GM19463 (cell line): Measurements from ENCODE around the gene NOS1AP.

Source experiments
- ATAC-seq: cut with Tn5 transposase; IDR thresholded peaks from one replicate; pipeline ENCODE4 v1.9.1; 2021; ENCODE audit warnings: mild to moderate bottlenecking, moderate library complexity; ENCODE audit not compliant: unreplicated experiment

The NOS1AP gene

DNA sequence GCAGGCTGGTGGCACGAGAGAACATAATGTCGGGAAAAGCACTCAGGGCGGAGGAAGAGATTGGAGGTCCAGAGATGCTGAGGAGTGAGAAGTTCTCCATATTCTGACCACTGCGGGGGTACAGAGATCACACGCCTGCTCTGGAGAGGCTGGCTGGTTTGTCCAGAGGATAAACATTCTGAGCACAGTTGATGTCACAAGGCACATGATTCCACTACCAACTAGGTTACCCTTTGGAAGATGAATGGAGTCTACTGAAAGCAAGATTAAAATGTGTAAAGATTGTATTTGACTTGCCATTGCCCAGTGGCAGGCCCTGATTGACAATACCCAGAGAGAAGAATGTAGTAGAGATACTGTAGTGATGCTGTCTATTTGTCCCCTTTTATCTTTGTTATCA is 307.2 kb downstream of the NOS1AP start, which contains the start of gene SPATA46:
Gene SPATA46, minus strand, starts transcription at position 164 of the 400 bp plus-strand sequence. Its CDS starts 64 bp downstream, at position 100.
- ATAC-seq, result no peak

DNA sequence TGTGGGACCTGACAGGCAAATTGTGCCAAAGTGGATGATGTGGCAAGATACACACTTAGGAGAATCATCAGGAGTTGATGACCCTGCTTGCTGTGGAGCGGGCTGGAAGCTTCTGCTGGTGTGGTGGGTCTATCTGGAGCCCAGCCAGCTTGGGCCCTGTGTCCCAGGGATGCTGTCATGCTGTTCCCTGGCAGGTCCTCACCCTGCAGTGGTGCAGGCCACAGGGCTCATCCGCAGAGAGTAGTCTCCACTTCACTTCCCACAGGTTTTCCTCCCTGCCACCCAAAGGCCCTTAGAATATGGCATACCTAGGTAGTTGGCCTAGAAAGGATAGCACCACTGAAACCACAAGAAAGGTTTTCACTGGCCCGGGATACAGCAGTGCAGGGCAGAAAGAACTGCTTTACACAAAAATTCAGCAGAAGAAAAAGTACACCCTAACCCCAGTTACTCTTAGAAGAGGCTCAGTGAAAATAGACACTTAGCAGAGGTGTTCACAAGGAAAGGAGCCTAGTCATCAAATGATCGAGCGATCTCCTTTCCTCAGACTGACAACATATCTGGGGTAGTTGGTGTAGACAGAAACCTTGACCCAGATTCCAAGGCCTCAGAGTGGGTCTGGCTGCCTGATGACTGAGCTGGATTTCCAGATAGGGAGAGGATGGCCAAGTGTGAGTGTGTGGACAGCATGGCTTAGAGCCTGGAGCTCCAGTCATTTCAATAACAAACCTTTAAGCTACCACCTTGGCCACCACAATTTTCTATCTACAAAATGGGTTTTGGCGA is 310.8 kb downstream of the NOS1AP start:
- no peak for ATAC-seq

DNA sequence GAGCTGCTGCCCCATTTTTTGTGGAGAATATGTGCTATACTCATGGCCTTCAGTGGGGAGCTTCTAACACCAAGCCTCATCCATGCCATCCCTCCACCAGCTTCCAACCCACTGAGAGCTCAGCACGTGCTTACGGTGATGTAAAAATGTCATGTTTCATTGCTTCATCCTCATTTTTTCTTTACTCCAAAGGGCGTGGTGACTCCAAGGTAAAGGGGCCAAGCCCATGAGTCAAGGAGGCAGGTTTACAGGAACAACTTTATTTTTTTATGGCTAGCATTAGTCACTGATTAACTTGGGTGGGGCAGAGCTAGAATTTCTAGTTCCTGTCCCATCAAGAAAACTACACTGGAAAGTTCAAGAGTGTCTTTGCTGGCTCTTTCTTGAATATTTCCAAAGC is 311.9 kb downstream of the NOS1AP start, which contains the start of gene C1orf226:
Gene C1orf226, plus strand, starts transcription at position 346 of the 400 bp plus-strand sequence. CDS start 174 bp downstream, outside the sequence.
- ATAC-seq, result no peak

DNA sequence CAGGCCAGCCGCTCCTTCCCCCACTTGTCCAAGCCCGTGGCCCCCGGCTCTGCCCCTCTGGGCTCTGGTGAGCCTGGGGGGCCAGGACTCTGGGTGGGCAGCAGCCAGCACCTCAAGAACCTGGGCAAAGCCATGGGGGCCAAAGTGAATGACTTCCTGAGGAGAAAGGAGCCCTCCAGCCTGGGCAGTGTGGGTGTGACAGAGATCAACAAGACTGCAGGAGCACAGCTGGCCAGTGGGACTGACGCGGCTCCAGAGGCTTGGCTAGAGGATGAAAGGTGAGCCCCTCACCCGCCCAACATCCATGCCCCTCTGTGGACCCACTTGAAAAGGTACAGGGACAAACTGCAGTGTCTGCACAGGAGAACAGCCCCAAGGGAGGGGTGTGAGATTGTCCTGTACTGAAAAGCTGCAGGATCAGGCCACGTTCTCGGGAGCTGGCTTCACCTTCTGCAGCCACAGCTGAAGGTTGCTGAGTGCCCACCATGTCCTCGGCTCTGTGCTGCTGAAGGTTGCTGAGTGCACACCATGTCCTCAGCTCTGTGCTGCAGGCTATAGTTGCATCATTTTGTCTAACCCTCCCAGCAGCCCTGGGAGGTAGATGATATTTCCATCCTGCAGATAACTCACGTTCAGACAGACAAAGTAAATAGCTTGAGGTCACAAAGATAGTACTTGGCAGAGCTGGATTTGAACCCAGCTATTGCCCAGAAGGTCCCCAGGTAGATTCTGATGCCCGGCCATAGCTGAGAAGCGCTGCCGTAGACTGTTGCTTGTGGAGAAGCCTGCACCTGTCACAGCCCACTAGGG is 312.7 kb downstream of the NOS1AP start:
- ATAC-seq, result no peak

DNA sequence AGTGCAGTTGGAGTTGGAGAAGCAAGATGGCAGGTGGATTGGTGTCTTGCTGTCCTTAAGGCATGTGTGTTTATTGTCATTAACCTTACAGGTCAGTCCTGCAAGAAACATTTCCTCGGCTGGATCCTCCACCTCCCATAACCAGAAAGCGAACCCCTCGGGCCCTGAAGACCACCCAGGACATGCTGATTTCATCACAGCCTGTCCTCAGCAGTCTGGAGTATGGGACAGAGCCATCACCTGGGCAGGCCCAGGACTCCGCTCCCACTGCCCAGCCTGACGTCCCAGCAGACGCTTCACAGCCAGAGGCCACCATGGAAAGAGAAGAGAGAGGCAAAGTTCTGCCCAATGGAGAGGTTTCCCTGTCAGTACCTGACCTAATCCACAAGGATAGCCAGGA is 313.6 kb downstream of the NOS1AP start:
- no peak for ATAC-seq

DNA sequence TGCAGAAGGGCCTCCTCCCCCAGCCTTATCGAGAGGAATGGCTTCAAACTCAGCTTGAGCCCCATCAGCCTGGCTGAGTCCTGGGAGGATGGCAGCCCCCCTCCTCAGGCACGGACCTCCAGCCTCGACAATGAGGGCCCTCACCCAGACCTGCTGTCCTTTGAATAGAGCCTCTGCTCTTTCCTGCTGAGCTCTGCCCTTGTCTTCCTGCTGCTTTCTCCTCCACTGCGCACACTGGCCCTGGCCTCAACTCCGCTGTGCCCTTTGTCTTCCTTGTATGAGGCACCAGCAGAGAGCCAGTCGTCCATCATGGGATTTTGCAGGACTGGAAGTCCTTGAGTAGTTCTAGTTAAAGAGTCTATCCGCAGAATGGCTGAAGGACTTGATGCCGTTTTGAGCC is 314.0 kb downstream of the NOS1AP start:
- ATAC-seq, result no peak

DNA sequence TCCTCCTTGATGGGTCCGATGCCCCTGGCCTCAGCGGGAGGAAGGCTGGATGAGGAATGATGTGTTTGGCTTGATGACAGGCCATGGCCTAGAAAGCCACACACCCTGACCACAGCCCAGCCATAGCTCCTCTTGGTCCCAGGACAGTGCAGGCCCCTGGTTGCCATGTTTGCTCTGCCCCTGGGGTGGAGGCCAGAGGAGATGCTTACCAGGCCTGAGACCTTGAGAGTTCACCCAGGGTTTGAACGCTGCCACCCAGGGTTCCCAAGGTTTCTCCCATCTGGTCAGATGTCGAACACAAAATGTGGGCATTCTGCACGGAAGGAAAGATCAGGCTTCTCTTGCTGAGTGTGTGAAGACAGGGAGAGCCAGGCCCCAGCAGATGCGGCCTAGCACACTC is 314.6 kb downstream of the NOS1AP start:
- ATAC-seq, result no peak

DNA sequence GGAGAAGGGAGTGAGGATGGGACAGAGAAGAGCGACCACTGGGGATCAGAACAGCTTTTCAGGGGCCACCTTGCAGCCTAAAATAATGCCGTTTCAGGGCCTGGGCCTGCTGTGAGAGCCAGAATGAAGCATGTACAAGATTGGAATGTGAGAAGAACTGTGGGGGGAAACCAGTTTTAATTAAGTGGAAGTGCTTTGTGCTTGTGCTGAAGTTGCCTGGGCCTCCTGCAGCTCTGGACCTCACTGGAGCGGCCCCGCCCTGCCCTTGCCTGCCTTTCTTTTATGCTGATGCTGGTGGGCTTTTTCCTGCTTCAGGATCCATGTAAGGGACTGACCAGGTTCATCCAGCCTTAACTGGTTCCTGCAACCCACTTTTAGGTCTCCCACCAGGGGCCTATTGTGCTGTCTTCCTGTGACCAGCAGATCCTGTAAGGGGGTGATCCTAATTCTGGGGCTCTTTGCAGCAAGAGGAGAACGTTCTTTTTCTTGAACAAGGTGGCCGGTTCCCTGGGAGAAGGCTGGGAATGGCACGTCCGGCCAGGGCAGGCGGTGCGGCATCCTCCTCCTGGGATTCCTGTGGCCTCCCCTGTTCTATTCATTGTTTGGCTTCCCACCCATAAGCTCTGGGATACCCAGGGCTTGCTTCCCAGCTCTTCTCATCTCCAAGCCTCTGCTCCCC is 315.2 kb downstream of the NOS1AP start:
- ATAC-seq, result no peak

DNA sequence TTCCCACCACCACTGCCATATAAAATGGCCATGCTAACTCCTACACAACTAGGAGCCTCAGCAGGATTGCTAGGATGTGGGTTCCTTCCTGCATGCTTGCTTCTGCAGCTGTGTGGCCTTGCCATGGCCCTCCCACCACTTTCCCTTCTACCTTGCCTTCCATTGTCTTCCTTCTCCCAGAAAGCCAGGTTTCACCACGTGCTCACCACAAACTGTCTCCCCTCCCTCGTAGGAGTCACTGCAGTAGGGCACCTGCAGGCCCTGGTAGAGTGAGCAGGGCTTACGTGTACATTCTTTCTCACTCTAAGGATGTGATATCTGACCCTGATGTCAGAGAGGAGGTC is 315.8 kb downstream of the NOS1AP start:
- ATAC-seq, result no peak

DNA sequence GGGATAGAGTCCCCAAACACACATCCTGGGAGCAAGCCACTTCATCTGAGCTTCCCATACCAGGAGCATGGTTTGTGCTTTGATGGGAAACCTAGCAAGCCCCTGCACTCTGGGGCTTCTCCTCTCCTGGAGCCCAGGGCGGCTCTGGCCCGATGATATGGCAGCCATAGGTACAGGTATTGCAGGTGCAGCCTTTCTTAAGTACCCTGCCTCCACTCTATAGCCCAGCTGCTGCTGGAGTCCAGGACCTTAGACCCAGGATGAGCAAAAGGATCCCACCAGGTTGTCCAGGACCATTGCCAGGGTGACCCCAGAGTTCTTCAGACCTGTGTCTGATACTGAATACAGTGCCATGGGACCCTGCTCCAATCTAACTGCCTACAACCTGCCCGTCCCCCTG is 316.2 kb downstream of the NOS1AP start:
- no peak for ATAC-seq

DNA sequence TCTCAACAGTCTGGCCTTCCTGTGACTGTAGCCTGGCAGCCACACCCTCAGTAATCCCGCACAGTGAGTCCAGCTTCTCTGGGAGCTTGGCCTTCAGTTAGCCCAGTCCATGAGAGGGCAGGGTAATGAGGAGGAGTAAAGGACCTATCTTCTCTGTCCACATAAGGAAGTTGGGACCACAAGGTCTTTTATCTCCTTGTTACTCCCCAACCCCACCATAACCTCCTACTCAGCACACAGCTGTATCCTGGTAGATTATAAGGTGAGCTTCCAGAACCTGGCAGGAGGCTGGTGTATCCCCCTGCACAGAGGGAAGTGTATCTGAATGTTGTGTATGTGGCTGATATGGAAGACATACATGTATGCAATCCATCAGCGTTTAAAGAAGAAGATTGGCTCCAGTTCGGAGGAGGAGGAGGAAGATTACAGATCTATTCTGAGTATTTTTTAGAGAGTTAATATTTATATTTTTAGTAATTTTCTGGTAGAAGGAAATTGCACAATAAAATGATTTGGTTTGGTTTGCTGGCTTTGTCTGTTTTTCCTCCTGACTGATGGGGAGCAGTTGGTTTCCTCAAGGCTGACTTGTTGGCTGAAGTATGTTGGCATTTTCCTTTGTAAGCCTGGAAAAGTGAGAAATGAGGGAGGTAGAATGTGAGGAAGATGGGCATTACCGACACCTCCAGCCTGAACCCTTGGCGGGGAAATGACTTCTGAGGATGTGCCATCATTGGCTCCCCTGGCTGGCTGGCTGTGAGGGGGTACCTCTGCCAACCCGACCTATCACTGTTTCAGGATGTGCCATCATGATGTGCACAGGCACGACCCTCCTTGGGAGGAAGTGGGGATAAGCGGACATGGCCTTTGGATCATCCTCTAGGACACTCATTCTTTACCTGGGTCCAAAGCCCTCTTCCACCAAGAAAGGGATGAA is 317.1 kb downstream of the NOS1AP start:
- ATAC-seq, result no peak

DNA sequence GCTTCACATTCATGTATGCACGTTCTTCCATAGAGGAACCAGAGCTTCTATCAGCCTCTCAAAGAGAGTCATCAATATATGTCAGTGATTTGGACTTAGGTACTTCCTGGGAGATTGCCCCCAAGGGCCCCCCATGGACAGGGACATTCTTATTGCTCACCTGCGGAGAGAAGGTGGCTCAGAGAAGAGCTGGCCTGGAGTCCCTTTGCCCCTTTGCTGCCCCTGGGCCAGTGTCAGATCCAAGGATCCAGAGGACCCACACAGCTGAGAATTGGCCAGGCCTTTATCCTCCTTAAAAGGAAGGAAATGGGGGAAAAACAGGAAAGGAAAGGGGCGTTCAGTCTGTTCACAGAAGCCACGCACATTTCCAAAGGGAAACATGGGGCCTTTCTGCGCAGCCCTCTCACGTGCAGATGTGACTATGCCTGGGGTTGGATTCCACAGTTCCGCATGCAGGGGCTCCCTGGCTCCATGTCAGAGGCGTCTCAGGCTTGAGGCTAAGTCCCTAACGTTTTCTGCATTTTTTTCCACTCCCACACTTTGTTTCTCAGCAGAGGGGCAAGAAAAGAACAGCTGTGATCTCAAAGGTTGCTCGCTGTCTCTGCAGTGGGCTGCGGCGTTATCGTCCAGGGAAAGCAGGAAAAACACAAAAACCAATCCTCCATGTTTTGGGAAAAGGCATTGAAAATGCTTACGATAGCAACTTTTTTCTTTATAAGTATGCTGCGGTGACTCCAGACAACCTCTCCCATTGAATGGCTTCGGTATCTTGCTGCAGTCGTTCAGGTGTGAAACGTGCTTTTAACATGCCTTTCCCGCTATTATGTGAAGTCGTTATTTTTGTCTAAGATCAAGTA is 318.0 kb downstream of the NOS1AP start:
- ATAC-seq, result no peak

DNA sequence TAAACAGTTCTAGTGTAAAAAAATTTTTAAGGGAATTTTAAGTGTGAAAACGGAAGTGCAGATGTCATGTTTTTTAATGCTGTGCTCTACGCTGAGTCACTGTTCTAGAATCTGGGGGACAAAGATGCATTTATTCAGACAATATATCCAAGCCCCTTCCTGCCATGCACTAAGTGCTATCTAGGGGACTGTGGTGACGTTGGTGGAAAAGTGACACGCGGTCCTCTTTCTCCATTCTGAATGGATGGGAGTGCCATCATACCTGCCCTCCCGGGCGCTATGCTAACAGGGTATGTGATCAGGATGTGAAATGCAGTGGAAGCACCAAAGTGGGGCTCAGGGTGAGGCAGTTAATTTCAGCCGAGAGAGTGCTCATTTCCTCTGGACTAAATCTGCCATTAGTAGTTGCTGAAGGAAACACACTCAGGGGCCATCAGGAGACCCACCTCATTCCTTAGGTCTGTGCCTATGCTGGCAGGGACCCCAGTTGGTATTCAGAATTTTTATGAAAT is 318.6 kb downstream of the NOS1AP start:
- no peak for ATAC-seq

DNA sequence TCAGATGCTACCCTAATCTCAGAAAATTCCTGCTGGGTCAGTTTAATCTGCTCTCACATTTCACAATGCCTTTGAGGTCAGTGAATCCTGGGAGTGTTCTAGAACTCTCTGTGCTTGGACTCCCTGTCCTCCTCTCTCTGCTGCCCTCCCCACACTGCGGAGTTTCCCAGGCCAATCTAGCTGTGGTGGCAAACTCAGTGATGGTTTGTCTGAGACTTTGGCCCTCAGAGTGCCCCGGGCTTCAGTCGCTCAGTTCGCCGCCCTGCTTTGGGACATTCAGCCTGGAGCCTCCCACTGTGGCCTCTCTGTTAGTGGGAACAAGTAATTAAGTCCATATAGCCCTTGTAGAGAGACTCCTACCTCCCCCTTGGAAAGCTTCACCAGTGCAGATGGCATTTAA is 319.1 kb downstream of the NOS1AP start:
- no peak for ATAC-seq

DNA sequence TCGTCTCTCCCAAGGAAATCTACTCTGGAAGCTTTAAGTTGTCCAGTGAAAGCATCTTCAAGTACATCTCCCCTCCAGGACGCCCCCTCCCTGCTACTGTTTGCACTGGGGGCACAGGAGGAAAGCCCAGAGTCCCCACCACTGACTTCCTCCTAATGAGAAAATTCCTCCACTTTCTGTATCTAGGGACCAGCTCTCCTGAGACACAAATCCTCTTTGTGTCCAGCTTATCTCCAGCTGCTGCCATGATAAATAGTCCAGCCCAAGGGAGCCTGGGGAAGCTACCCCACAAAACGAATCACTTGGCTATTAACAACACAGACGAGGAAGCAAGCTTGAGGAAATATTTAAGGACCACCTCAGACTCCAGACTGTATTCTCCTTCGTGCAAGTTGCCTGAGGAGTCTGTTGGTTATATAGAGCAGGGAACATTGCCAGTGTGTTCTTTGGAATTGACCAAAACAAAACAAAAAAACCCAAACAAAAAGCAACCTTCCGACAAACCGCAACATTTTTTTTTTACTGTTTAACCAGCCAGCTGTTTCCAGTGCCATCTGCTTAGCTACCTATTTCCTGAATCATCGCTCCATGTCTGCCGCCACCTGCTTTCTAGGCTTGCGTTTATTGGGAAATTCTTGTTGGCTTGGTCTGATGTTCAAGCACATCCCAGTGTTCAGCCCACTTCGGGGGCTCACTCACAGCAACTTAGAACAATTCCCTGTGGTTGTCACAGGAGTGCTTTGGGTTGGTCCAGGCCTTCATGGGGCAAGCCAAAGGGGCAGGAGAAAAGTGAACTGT is 319.7 kb downstream of the NOS1AP start:
- ATAC-seq, result peak; percentile 61

DNA sequence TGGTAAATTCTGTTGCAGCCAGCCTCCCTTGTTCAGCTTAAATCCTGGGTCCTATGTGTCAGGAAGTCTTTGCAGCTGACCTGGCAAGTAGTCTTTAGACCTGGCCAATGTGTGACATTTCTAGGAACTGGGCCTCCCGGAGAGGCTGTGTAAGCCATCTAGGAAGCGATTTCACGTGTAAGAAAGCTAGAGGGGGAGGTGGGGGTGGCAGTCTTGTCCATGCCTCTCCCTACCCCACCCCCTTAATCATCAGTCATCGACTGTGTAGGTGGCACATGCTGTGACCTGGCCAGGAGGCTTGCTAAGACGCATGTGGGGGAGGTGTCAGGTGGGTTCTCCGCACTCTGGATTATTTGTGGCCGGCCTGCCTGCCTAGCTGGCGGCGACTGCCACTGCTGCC is 320.5 kb downstream of the NOS1AP start:
- ATAC-seq, result no peak

DNA sequence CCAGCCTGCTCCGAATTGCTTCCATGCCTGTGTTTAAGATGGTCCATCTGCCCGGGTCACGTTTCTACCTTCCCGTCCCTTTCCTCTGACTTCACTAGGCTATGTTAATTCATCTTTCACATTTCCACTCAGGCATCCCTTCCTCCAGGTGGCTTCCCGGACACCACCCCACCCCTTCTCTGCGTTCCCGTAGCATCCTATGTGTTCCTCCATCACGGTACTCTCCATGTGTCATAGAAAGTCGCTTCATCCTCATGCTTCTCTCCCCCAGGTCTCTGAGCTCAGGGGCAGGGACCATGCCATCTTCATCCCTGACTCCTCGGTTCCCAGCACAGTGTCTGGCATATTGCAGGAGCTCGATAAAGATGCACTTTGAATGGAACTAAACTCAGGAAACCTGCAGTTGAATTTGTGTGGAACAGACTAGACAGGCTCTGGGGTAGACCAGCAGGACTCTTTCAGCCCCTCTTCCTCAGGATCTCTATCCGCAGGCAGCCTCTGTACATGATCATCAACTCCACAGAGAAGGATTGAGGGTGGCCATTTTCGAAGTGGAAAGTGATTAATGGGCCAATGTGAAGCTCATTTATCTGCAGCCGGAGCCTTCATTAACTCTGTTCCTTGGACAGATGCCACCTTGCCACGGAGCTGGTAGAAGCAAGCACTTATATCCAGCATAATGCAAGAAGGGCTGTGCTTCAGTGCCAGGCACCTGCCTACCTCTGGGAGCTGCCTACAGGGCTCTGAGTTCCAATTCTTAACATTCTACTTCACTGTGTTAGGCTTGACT is 321.1 kb downstream of the NOS1AP start:
- ATAC-seq, result no peak
